Adrenal gland (tissue), 19 donors: ENCODE data around the gene SPR. TPM values are rescaled to one million over a fixed set of nuclear protein-coding genes. Genes with fewer than 3 reads are reported as not detected.

ENCODE experiments used
- DNase-seq, 7 donors: peaks; one replicate each; pipeline ENCODE4 v3.0.0-alpha.2; 2019 to 2020
- H3K27ac ChIP-seq, 5 donors: fragments of 200-600 bp; sonication (generic) in 4 of 5; 1 replicate in 3 of 5; 2 replicates in 2 of 5; pipeline versions ENCODE4 v1.5.1 to v1.8.0; 2016 to 2020; ENCODE audit warnings: mild to moderate bottlenecking in 1 of 5
- H3K27me3 ChIP-seq: fragments of 200-600 bp; 2 replicates; pipeline ENCODE4 v1.8.0; 2021
- H3K36me3 ChIP-seq, 2 donors: fragments of 200-600 bp; replicated peaks in 1 of 2; 1 replicate in 1 of 2; 2 replicates in 1 of 2; pipeline versions ENCODE4 v1.5.1 to v1.8.0; 2018 to 2022
- H3K4me1 ChIP-seq, 2 donors: fragments of 200-600 bp; replicated peaks in 1 of 2; 1 replicate in 1 of 2; 2 replicates in 1 of 2; pipeline versions ENCODE4 v1.5.1 to v1.8.0; 2018 to 2021
- H3K4me3 ChIP-seq, 4 donors: fragments of 200-600 bp; sonication (generic) in 3 of 4; one replicate each; pipeline ENCODE4 v1.5.1; 2016 to 2018
- H3K9me3 ChIP-seq, 3 donors: fragments of 200-600 bp; sonication (generic) in 1 of 3; replicated peaks in 1 of 3; 1 replicate in 2 of 3; 2 replicates in 1 of 3; pipeline versions ENCODE4 v1.5.1 to v1.8.0; 2016 to 2021
- POLR2A ChIP-seq, 2 donors: fragments of 450-650 bp; IDR thresholded peaks; one replicate each; pipeline ENCODE4 v1.6.1; 2017; ENCODE audit warnings: antibody characterized with exemption in 2 of 2, mild to moderate bottlenecking in 2 of 2, moderate library complexity in 1 of 2
- WGBS, 4 donors: extraction: QIAGEN DNeasy Blood & Tissue Kit in 2 of 4; methylation state at CpG; one replicate each; pipeline versions ENCODE4 v1.1.5 to v1.1.7; 2013 to 2017; 5-methylcytosine and 5-hydroxymethylcytosine counted together
- intact Hi-C, 2 donors: fragments of 100-400 bp; cut with DNase I; formaldehyde crosslinking; loops; one replicate each; pipeline versions ENCODE4 v1.14.1 to v1.15.0; 2022 to 2023
- long read RNA-seq, 10 donors: library from polyadenylated mRNA in 3 of 10; unstranded in 2 of 10; stranded (forward) in 1 of 10; transcript quantifications; one replicate each; pipeline ENCODE4 v2.0.0 and lab custom pipeline, GENCODE V29; 2021 to 2026
- polyA plus RNA-seq, 3 donors: library from polyadenylated mRNA; stranded (reverse); fragments of 200-250 nt in 2 of 3; fragments of 350-450 nt in 1 of 3; fragmentation: Illumina TruSeq in 1 of 3; extraction: RNeasy Lipid Tissue Mini Kit (QIAGEN cat#74804) in 1 of 3; gene quantifications; one replicate each; pipeline ENCODE4 v1.2.3, GENCODE V29; 2013 to 2014
- total RNA-seq, 9 donors: library from RNA; depleted of rRNA in 4 of 9; stranded (reverse); fragments of >200 nt in 4 of 9; fragments of 120-200 nt in 1 of 9; fragmentation: NEBNext Ultra II Directional in 1 of 9; extraction: Animal tissue kit (Norgen Biotek cat#: 25700) in 1 of 9; gene quantifications; one replicate each; pipeline versions ENCODE4 v1.1.0 to v1.2.4, GENCODE V29; 2013 to 2023
- TF ChIP-seq, protein P1 (sequence below), 6 experiments: fragments of 450-650 bp in 4 of 6; fragments of 200-600 bp in 2 of 6; sonication (generic) in 1 of 6; IDR thresholded peaks; 1 replicate in 5 of 6; 2 replicates in 1 of 6; pipeline versions ENCODE4 v1.5.1 to v1.8.0; 2016 to 2021; ENCODE audit warnings: antibody characterized with exemption in 6 of 6, mild to moderate bottlenecking in 2 of 6, moderate library complexity in 1 of 6
- donor health status: healthy with polysubstance abuse.
- donor health status: Bipolar disorder and iron deficiency.
- donor health status: DM: yes; HTN: yes; CAD: no.
- donor health status: DM: no; HTN: no; CAD: no.
- donor health status: DM: no; HTN: no; CAD: no.
- donor health status: DM: yes; HTN: yes; CAD: no.

SPR gene
- 100 to 1,000 TPM in 2 of 9 donors, 10 to 100 TPM in 7; 33.7 to 116 (median 71.3) TPM for total RNA-seq
- 10 to 100 TPM; 43.8 to 68.0 (median 66.6) TPM for polyA plus RNA-seq
- long read RNA-seq, donor 1, transcript SPR-201 (3 exons, 1,480 nt), result major isoform, 17 of 24 reads
- long read RNA-seq, donor 1, partial matches to known transcripts, result 7 of 24 reads
- long read RNA-seq, donor 1, other reads (novel, unspliced or antisense), result 0 of 24 reads
- long read RNA-seq, donor 2, transcript SPR-201 (3 exons, 1,480 nt), result major isoform, 12 of 20 reads
- long read RNA-seq, donor 2, partial matches to known transcripts, result 7 of 20 reads
- long read RNA-seq, donor 2, other reads (novel, unspliced or antisense), result 0 of 20 reads
- long read RNA-seq, donor 3, transcript SPR-201 (3 exons, 1,480 nt), result major isoform, 15 of 15 reads
- long read RNA-seq, donor 3, partial matches to known transcripts, result 0 of 15 reads
- long read RNA-seq, donor 3, other reads (novel, unspliced or antisense), result 0 of 15 reads
- long read RNA-seq, donor 4, transcript SPR-201 (3 exons, 1,480 nt), result major isoform, 54 of 57 reads
- long read RNA-seq, donor 4, partial matches to known transcripts, result 3 of 57 reads
- long read RNA-seq, donor 4, other reads (novel, unspliced or antisense), result 0 of 57 reads
- long read RNA-seq, donor 5, transcript SPR-201 (3 exons, 1,480 nt), result major isoform, 187 of 205 reads
- long read RNA-seq, donor 5, partial matches to known transcripts, result 4 of 205 reads
- long read RNA-seq, donor 5, other reads (novel, unspliced or antisense), result 10 of 205 reads
- long read RNA-seq, donor 6, transcript SPR-201 (3 exons, 1,480 nt), result major isoform, 30 of 34 reads
- long read RNA-seq, donor 6, partial matches to known transcripts, result 2 of 34 reads
- long read RNA-seq, donor 6, other reads (novel, unspliced or antisense), result 2 of 34 reads
- long read RNA-seq, donor 7, transcript SPR-201 (3 exons, 1,480 nt), result major isoform, 11 of 11 reads
- long read RNA-seq, donor 7, partial matches to known transcripts, result 0 of 11 reads
- long read RNA-seq, donor 7, other reads (novel, unspliced or antisense), result 0 of 11 reads
- long read RNA-seq, donor 8, transcript SPR-201 (3 exons, 1,480 nt), result major isoform, 12 of 12 reads
- long read RNA-seq, donor 8, partial matches to known transcripts, result 0 of 12 reads
- long read RNA-seq, donor 8, other reads (novel, unspliced or antisense), result 0 of 12 reads
- long read RNA-seq, donor 9, transcript SPR-201 (3 exons, 1,480 nt), result major isoform, 8 of 8 reads
- long read RNA-seq, donor 9, partial matches to known transcripts, result 0 of 8 reads
- long read RNA-seq, donor 9, other reads (novel, unspliced or antisense), result 0 of 8 reads
- long read RNA-seq, donor 10, transcript SPR-201 (3 exons, 1,480 nt), result major isoform, 5 of 11 reads
- long read RNA-seq, donor 10, partial matches to known transcripts, result 5 of 11 reads
- long read RNA-seq, donor 10, other reads (novel, unspliced or antisense), result 0 of 11 reads

DNA sequence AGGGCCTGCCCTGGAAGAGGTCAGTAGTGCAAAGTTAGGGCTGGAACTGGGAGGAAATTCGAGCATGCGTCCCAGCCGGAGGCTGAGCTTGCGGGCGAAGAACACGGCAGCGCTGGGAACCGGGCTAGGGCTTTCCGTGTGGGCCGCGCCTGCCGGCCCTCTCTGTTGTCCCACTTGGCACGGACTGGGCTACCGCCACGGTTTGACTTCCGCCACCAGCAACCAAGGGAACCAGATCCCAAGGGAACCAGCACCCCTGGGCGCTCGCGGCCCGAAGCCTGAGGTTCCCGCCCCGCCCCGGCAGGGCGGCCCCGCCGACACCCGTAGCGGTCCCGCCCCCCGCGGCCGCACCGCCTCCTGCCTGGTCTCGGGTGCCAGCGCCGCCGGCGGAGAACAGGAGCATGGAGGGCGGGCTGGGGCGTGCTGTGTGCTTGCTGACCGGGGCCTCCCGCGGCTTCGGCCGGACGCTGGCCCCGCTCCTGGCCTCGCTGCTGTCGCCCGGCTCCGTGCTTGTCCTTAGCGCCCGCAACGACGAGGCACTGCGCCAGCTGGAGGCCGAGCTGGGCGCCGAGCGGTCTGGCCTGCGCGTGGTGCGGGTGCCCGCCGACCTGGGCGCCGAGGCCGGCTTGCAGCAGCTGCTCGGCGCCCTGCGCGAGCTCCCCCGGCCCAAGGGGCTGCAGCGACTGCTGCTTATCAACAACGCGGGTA is at the start of gene SPR:
TSS of gene SPR (plus strand) at position 377 of the 708 bp plus-strand sequence. CDS start at position 402, 25 bp downstream.
- H3K4me3 ChIP-seq, result peak within 1 kb of the TSS; percentile 1 to 89 (median 62)
- no peaks in the 10 kb centered on the region for H3K9me3 ChIP-seq
- H3K36me3 ChIP-seq, result peaks cover 0 to 9% of the 10 kb centered on the region in 2 donors
- H3K4me1 ChIP-seq, result peaks cover 15 to 22% of the 10 kb centered on the region in 2 donors
- H3K27ac ChIP-seq, result peak within 1 kb of the TSS; percentile 11 to 95 (median 74)
- DNase-seq, result peak; percentile 74 to 84 (median 78)
- no peak for TF ChIP-seq POLR2A (IDR thresholded peaks at IDR 0.05)
- TF ChIP-seq, protein P1, sequence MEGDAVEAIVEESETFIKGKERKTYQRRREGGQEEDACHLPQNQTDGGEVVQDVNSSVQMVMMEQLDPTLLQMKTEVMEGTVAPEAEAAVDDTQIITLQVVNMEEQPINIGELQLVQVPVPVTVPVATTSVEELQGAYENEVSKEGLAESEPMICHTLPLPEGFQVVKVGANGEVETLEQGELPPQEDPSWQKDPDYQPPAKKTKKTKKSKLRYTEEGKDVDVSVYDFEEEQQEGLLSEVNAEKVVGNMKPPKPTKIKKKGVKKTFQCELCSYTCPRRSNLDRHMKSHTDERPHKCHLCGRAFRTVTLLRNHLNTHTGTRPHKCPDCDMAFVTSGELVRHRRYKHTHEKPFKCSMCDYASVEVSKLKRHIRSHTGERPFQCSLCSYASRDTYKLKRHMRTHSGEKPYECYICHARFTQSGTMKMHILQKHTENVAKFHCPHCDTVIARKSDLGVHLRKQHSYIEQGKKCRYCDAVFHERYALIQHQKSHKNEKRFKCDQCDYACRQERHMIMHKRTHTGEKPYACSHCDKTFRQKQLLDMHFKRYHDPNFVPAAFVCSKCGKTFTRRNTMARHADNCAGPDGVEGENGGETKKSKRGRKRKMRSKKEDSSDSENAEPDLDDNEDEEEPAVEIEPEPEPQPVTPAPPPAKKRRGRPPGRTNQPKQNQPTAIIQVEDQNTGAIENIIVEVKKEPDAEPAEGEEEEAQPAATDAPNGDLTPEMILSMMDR (IDR thresholded peaks at IDR 0.05), result no peak
- no peaks in the 10 kb centered on the region for H3K27me3 ChIP-seq
- intact Hi-C loops, result no loop called here
- 0 to 3% (median 1%) methylated on average over 12 to 76 of the region's 76 CpGs for WGBS, 4 donors

DNA sequence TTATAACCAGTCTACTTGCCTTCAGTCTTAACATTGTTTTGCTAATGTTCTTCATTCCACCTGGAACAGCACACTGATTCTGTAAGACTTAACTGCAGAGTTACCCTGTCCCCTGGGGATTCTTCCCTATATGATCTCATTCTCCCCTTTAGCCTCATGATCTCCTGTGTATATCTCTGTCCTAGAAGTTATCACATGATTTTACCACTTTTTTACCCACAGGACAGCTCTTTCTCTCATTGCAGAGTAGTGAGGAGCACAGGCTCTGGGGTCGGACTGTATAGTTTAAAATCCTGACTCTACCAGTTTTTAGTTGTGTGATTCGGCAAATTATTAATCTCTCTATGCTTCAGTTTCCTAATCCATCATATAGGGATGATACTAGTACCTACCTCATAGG is 47.1 kb upstream of the SPR start:
- Histone ChIP-seq H3K27ac (no peak overlapping the region), H3K4me1 (no peaks in the 10 kb centered on the region), H3K9me3 (no peaks in the 10 kb centered on the region), H3K4me3 (no peak overlapping the region), H3K27me3 (no peaks in the 10 kb centered on the region), H3K36me3 (no peaks in the 10 kb centered on the region)
- intact Hi-C loops, result no loop called here
- TF ChIP-seq, protein P1 (IDR thresholded peaks at IDR 0.05), result no peak
- TF ChIP-seq POLR2A (IDR thresholded peaks at IDR 0.05), result no peak
- no peak for DNase-seq
- WGBS, 4 donors, result 89 to 95% (median 92%) methylated on average over 2 of the region's 2 CpGs

DNA sequence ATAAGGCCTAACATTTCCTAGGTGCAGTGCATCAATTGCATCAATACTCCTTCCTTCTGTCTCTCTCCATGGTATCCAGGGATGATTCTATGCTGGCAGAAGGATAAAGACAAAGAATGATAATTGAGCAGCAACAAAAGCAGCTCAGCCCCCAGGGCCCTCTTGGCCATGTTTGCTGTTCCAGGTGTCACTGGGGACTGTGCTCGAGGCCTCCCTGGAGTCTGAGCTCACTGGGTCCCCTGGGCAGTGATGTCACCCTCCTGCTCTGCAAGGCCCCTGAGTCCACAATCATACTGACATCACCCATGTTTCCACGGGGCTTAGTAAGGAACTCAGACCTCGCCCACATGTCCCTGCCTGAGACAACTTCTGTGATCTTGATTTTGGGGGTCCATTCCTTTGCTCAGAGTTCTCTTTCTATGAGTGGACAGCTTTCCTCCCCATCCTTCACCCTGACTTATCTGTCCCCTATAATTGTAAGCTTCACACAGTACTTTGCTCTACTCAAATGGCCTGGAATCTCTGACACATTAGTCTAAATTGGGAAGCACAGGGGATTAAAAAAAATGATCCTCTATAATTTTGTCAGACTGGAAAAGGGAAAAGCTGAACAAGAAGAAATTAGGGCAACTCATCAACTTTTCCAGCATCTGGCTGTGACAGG is 45.6 kb upstream of the SPR start:
- TF ChIP-seq, protein P1 (IDR thresholded peaks at IDR 0.05), result no peak
- no peak for TF ChIP-seq POLR2A (IDR thresholded peaks at IDR 0.05)
- DNase-seq, result no peak
- H3K27me3 ChIP-seq, result no peaks in the 10 kb centered on the region
- no peak overlapping the region for H3K4me3 ChIP-seq
- no peaks in the 10 kb centered on the region for H3K9me3 ChIP-seq
- intact Hi-C loops, result no loop called here
- WGBS, 4 donors, result 73 to 88% (median 74%) methylated on average over 2 to 3 of the region's 3 CpGs
- no peaks in the 10 kb centered on the region for H3K4me1 ChIP-seq
- H3K36me3 ChIP-seq, result no peaks in the 10 kb centered on the region
- H3K27ac ChIP-seq, result no peak overlapping the region
